Measurements from ENCODE around the gene CUX1.
A peak's percentile ranks its signal among the peaks of the same experiment; 100 is the strongest.

CUX1 gene

DNA sequence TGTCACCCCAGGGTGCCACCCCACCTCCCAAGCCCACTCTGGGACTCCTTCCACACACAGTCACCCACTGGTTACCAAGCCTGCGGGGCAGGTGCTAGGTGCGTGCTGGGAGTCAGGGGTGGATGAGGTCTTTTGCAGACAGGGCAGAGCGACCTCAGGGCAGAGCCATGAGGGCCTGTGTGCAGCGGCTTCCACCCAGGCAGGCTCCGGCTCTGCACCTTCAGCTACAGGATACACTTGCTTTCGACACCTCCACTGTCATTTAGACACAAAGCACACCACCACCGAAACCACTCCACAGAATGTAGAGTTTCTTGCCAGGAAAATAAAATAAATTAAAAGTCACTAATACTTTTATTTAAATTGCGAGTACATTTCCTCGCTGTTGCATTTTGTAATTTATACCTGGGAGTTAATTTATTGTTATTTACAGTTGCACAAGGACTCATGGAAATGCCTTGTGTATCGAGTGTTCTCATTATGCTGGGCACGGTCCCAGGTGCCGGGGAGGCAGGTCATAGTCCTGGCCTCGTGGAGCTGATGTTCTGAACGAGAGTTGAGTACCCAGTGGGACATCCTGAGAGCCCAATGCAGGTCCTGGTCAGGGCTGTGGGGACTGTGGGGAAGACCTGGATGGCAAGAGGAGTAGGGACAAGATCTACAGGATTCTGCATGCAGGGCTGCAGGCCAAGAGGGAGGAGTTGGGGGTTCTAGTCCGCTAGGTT, 127.8 kb downstream of the CUX1 start:
- H3K4me3 ChIP-seq (replicated peaks in 1 of 2; ENCODE audit: low read depth in 2 of 2, low read length in 2 of 2) = no peak overlapping the region
- no peak for DNase-seq (ENCODE audit: low read depth in 2 of 2)
- TF ChIP-seq, protein P1, sequence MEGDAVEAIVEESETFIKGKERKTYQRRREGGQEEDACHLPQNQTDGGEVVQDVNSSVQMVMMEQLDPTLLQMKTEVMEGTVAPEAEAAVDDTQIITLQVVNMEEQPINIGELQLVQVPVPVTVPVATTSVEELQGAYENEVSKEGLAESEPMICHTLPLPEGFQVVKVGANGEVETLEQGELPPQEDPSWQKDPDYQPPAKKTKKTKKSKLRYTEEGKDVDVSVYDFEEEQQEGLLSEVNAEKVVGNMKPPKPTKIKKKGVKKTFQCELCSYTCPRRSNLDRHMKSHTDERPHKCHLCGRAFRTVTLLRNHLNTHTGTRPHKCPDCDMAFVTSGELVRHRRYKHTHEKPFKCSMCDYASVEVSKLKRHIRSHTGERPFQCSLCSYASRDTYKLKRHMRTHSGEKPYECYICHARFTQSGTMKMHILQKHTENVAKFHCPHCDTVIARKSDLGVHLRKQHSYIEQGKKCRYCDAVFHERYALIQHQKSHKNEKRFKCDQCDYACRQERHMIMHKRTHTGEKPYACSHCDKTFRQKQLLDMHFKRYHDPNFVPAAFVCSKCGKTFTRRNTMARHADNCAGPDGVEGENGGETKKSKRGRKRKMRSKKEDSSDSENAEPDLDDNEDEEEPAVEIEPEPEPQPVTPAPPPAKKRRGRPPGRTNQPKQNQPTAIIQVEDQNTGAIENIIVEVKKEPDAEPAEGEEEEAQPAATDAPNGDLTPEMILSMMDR (IDR thresholded peaks at IDR 0.05; ENCODE audit: low read depth, low read length) = no peak

DNA sequence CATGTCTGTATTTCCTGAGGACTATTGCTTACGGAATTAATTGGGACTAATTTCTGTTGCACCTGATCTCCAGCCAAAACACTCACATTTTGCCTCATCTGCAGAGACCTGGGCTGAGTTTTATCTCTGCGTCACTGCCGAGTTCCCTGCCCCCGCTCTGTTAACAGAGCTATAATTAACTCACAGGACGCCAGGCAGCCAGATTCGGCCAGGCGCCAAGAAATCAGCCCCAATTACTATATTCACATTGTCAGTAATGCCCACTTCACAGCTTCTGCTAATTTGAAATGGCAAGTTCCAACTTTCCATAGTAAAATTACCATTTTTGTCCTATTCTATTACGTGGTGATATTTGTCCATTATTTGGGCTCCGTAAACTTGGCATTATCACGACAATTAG, 130.5 kb downstream of the CUX1 start:
- DNase-seq (ENCODE audit: low read depth in 2 of 2) = peak; percentile 36 to 63
- TF ChIP-seq, protein P1 (IDR thresholded peaks at IDR 0.05; ENCODE audit: low read depth, low read length) = no peak
- H3K4me3 ChIP-seq (replicated peaks in 1 of 2; ENCODE audit: low read depth in 2 of 2, low read length in 2 of 2) = no peak overlapping the region

DNA sequence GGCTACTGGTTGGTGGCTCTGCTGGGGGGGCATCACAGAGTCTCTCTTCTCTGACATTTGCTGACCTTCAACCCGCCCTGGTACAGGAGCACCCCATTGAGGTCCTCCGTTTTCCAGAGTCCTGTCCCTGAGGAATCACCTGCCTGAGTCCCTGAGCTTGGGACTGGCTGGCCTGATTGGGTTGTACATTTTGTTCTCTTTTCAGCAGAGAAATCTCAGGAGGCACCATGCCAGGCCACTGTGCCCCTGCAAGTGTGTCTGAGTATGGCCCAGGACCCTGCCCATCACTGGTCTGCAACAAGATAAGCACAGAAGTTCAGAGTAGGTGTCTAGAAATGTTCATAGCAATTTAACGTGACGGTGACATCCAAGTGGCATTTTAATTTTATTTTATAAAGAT, 131.2 kb downstream of the CUX1 start:
- DNase-seq (ENCODE audit: low read depth in 2 of 2) = no peak
- no peak overlapping the region for H3K4me3 ChIP-seq (replicated peaks in 1 of 2; ENCODE audit: low read depth in 2 of 2, low read length in 2 of 2)
- TF ChIP-seq, protein P1 (IDR thresholded peaks at IDR 0.05; ENCODE audit: low read depth, low read length) = no peak

DNA sequence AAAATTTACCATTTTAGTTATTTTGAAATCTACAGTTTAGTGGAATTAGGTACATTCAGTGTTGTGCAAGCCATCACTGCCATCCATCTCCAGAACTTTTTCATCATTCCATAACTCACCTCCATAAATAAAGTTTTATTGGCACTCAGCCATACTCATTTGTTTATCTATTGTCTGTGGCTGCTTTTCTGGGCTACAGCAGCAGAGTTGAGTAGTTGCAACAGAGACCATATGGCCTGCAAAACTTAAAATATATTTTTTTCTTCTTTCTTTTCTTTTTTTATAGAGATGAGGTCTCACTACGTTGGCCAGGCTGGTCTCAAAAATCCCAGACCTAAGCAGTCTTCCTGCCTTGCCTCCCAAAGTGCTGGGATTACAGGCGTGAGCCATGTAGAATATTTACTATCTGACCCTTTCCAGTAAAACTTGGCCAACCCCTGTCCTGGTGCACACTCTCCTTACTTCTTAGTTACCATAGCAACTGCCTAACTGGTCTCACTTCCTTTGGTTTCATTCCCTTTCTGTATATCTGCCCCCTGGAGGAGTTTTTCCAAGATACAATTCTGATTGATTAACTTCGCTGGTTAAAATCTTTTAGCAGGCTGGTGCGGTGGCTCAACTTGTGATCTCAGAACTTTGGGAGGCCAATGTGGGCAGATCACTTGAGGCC, 133.2 kb downstream of the CUX1 start:
- DNase-seq (ENCODE audit: low read depth in 2 of 2) = peak; percentile 78 to 92
- H3K4me3 ChIP-seq (replicated peaks in 1 of 2; ENCODE audit: low read depth in 2 of 2, low read length in 2 of 2) = no peak overlapping the region
- TF ChIP-seq, protein P1 (IDR thresholded peaks at IDR 0.05; ENCODE audit: low read depth, low read length) = peak; percentile 38

DNA sequence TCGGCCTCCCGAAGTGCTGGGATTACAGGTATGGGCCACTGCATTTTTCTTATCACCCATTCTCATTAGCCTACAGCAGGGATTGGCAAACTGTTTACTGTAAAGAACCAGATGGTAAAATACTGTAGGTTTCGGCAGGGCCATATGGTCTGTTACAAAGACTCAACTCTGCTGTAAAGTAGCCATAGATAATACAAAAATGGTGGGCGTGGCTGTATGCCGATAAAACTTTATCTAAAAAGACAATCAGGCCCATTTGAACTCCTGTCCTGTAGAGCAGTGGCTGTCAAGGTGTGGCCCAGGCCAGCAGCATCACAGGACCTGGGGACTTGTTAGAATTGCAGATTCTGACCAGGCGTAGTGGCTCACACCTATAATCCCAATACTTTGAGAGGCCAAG, 134.3 kb downstream of the CUX1 start:
- no peak for DNase-seq (ENCODE audit: low read depth in 2 of 2)
- H3K4me3 ChIP-seq (replicated peaks in 1 of 2; ENCODE audit: low read depth in 2 of 2, low read length in 2 of 2) = no peak overlapping the region
- TF ChIP-seq, protein P1 (IDR thresholded peaks at IDR 0.05; ENCODE audit: low read depth, low read length) = no peak

DNA sequence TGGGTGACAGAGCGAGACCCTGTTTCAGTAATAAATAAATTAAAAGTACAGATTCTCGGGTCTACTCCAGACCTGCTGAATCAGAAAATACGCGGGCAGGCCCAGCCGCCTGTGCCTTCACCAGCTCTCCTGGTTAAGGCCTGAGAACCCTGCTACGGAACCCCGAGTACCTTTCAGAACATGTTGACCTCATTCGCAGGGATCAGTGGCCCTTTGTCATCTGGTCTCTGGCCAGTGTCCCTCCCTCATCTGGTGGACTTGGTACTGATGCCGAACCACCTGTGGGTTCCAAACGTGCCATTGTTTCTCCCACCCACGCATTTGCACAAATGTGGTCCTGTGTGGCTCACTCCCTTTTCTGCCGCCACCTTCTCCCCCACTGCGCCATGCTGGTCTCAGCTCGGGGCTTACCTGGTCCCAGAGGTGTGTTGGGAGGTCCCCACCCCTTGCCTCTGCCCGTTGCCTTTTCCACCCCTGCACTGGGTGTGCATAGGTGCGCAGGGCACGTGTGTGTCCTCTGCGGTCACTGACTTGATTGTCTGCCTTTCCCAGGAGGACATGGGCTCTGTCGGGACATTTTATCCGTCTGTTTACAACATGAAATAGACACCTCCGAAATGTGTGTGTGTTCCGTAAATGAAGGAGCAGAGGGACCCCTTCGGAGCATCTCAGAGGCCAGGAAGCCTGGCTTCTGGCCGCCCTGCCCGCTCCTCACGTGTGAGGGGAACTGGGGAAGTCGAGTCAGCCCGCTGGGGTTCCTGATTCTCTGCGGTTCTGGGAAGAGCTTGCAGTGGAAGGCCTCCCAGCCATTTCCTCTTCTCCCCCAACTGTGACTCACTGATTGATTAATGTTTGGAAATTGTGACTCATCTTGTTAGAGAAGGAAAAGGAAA, 135.2 kb downstream of the CUX1 start:
- TF ChIP-seq, protein P1 (IDR thresholded peaks at IDR 0.05; ENCODE audit: low read depth, low read length) = no peak
- DNase-seq (ENCODE audit: low read depth in 2 of 2) = peak; percentile 80 to 84
- no peak overlapping the region for H3K4me3 ChIP-seq (replicated peaks in 1 of 2; ENCODE audit: low read depth in 2 of 2, low read length in 2 of 2)

All from cardiac fibroblast (primary cell).